GM23338 (cell line): Measurements from ENCODE around the gene PEBP1.

Source experiments
- CREB1 ChIP-seq: fragments of 250-450 bp; sonication (Bioruptor Pico); IDR thresholded peaks from 2 replicates; pipeline ENCODE4 v1.5.0; 2020; ENCODE audit warnings: low read depth, mild to moderate bottlenecking, moderate library complexity
- EZH2 ChIP-seq: fragments of 200-600 bp; sonication (generic); IDR thresholded peaks from one replicate; pipeline ENCODE4 v1.8.0; 2017; ENCODE audit warnings: antibody characterized with exemption, mild to moderate bottlenecking, low read depth; ENCODE audit not compliant: unreplicated experiment
- JUNB ChIP-seq: IDR thresholded peaks from one replicate; pipeline ENCODE4 v1.6.1; 2016; ENCODE audit warnings: antibody characterized with exemption; ENCODE audit not compliant: unreplicated experiment
- POLR2AphosphoS5 ChIP-seq: IDR thresholded peaks from 2 replicates; pipeline ENCODE4 v1.6.1; 2016; ENCODE audit warnings: antibody characterized with exemption, low read depth
- STAT1 ChIP-seq: IDR thresholded peaks from one replicate; pipeline ENCODE4 v1.6.1; 2016; ENCODE audit warnings: antibody characterized with exemption; ENCODE audit not compliant: unreplicated experiment
- ZNF114 ChIP-seq: fragments of 250-450 bp; sonication (Bioruptor Pico); IDR thresholded peaks from 2 replicates; pipeline ENCODE4 v1.5.0; 2020; ENCODE audit warnings: mild to moderate bottlenecking, moderate library complexity
- TF ChIP-seq, protein P1 (sequence below), 2 experiments: fragments of 200-600 bp in 1 of 2; sonication (generic) in 1 of 2; conservative IDR thresholded peaks; 2 replicates each; pipeline versions ENCODE4 v1.5.1 to v1.6.1; 2016 to 2017; ENCODE audit warnings: antibody characterized with exemption in 2 of 2, low read depth in 2 of 2, mild to moderate bottlenecking in 2 of 2, moderate library complexity in 1 of 2
- TF ChIP-seq, protein P2 (sequence below): IDR thresholded peaks from one replicate; pipeline ENCODE4 v1.6.1; 2018; ENCODE audit warnings: antibody characterized with exemption; ENCODE audit not compliant: unreplicated experiment

DNA sequence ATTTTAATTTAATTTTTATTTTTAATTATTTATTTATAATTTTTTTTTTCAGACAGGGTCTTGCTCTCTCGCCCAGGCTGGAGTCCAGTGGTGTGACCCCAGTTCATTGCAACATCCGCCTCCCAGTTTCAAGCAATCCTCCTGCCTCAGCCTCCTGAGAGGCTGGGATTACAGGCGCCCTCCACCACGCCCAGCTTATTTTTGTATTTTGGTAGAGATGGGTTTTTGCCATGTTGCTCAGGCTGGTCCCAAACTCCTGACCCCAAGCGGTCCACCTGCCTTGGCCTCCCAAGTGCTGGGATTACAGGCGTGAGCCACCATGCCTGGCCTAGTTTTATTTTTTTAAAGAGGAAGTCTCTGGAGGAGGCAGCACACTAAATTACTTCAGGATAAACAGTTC, 13.7 kb upstream of the PEBP1 start:
- TF ChIP-seq, protein P1, sequence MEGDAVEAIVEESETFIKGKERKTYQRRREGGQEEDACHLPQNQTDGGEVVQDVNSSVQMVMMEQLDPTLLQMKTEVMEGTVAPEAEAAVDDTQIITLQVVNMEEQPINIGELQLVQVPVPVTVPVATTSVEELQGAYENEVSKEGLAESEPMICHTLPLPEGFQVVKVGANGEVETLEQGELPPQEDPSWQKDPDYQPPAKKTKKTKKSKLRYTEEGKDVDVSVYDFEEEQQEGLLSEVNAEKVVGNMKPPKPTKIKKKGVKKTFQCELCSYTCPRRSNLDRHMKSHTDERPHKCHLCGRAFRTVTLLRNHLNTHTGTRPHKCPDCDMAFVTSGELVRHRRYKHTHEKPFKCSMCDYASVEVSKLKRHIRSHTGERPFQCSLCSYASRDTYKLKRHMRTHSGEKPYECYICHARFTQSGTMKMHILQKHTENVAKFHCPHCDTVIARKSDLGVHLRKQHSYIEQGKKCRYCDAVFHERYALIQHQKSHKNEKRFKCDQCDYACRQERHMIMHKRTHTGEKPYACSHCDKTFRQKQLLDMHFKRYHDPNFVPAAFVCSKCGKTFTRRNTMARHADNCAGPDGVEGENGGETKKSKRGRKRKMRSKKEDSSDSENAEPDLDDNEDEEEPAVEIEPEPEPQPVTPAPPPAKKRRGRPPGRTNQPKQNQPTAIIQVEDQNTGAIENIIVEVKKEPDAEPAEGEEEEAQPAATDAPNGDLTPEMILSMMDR (conservative IDR thresholded peaks at IDR 0.05; ENCODE audit: low read depth in 2 of 2): no peak
- TF ChIP-seq JUNB (no peak), POLR2AphosphoS5 (no peak), STAT1 (no peak), EZH2 (no peak), CREB1 (CRISPR knock-in tag) (no peak), ZNF114 (no peak)
- TF ChIP-seq, protein P2, sequence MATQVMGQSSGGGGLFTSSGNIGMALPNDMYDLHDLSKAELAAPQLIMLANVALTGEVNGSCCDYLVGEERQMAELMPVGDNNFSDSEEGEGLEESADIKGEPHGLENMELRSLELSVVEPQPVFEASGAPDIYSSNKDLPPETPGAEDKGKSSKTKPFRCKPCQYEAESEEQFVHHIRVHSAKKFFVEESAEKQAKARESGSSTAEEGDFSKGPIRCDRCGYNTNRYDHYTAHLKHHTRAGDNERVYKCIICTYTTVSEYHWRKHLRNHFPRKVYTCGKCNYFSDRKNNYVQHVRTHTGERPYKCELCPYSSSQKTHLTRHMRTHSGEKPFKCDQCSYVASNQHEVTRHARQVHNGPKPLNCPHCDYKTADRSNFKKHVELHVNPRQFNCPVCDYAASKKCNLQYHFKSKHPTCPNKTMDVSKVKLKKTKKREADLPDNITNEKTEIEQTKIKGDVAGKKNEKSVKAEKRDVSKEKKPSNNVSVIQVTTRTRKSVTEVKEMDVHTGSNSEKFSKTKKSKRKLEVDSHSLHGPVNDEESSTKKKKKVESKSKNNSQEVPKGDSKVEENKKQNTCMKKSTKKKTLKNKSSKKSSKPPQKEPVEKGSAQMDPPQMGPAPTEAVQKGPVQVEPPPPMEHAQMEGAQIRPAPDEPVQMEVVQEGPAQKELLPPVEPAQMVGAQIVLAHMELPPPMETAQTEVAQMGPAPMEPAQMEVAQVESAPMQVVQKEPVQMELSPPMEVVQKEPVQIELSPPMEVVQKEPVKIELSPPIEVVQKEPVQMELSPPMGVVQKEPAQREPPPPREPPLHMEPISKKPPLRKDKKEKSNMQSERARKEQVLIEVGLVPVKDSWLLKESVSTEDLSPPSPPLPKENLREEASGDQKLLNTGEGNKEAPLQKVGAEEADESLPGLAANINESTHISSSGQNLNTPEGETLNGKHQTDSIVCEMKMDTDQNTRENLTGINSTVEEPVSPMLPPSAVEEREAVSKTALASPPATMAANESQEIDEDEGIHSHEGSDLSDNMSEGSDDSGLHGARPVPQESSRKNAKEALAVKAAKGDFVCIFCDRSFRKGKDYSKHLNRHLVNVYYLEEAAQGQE: no peak
